HepG2 (cell line): ENCODE results near the gene HRH3. TPM values are rescaled to one million over a fixed set of nuclear protein-coding genes. Genes with fewer than 3 reads are reported as not detected.

Source experiments
- ATAC-seq: fragments of 200-7000 bp; cut with Tn5 transposase; 3 replicates; pipeline ENCODE4 v1.9.1; 2020; ENCODE audit warnings: mild to moderate bottlenecking, moderate library complexity
- BruUV-seq: library from RNA; stranded (reverse); fragments of 400-500 nt; replicated peaks from 2 replicates; lab custom pipeline; 2021; lab: Mats Ljungman, UMichigan
- CTCF ChIA-PET: fragments of 300-600 bp; formaldehyde crosslinking; extraction: SDS; loops from one replicate; lab custom pipeline; 2021; ENCODE audit warnings: low total read pairs, inconsistent platforms, low intra/inter-chr PET ratio; lab: Yijun Ruan, JAX
- POLR2A ChIA-PET: fragments of 350-600 bp; sonication (Branson Sonifier 250); formaldehyde crosslinking; loops from one replicate; lab custom pipeline; 2020; ENCODE audit warnings: antibody characterized with exemption, inconsistent platforms; lab: Yijun Ruan, JAX
- DNase-seq: peaks from one replicate; pipeline ENCODE4 v3.0.0-alpha.2; 2015; ENCODE audit warnings: low spot score
- FAIRE-seq: peaks from 3 replicates; lab custom pipeline; 2011; peaks lifted over from hg19 to GRCh38; lab: Jason Lieb, UNC
- H2AFZ ChIP-seq: one replicate; pipeline ENCODE4 v1.6.1; 2011; ENCODE audit warnings: low read length, inconsistent platforms
- H3K27ac ChIP-seq: fragments of 300-600 bp; 3 replicates; pipeline ENCODE4 v1.8.0; 2011; ENCODE audit warnings: mixed run types, mild to moderate bottlenecking, mixed read lengths, low read length, inconsistent platforms; ENCODE audit not compliant: insufficient read depth; ENCODE audit errors: extremely low read length
- H3K27me3 ChIP-seq, 2 experiments: fragments of 200-600 bp in 1 of 2; 2 replicates in 1 of 2; 3 replicates in 1 of 2; pipeline versions ENCODE4 v1.6.0 to v1.8.0; 2011; ENCODE audit warnings: low read length in 2 of 2, mild to moderate bottlenecking in 2 of 2, moderate library complexity in 2 of 2, inconsistent platforms in 1 of 2; ENCODE audit not compliant: insufficient read depth in 2 of 2, control insufficient read depth in 1 of 2
- H3K36me3 ChIP-seq, 2 experiments: fragments of 200-600 bp in 1 of 2; replicated peaks in 1 of 2; 2 replicates in 1 of 2; 3 replicates in 1 of 2; pipeline versions ENCODE4 v1.5.1 to v1.8.0; 2011; ENCODE audit warnings: low read length in 2 of 2, inconsistent platforms in 1 of 2; ENCODE audit not compliant: insufficient read depth in 2 of 2, control insufficient read depth in 1 of 2
- H3K4me1 ChIP-seq: 2 replicates; pipeline ENCODE4 v1.5.1; 2012; ENCODE audit warnings: low read length, inconsistent platforms; ENCODE audit not compliant: insufficient read depth
- H3K4me2 ChIP-seq: 2 replicates; pipeline ENCODE4 v1.6.0; 2011; ENCODE audit warnings: low read depth, low read length, inconsistent platforms
- H3K4me3 ChIP-seq, 3 experiments: fragments of 200-600 bp in 1 of 3; sonication (generic), shearing (Covaris generic) in 1 of 3; replicated peaks in 1 of 3; 2 replicates each; pipeline ENCODE4 v1.5.1; 2011 to 2016; ENCODE audit warnings: low read length in 3 of 3, inconsistent platforms in 2 of 3, low read depth in 2 of 3, mild to moderate bottlenecking in 2 of 3, control low read depth in 1 of 3, mixed read lengths in 1 of 3; ENCODE audit not compliant: insufficient read depth in 1 of 3
- H3K79me2 ChIP-seq: one replicate; pipeline ENCODE4 v1.6.1; 2011; ENCODE audit warnings: low read length, inconsistent platforms; ENCODE audit not compliant: insufficient read depth
- H3K9ac ChIP-seq: 2 replicates; pipeline ENCODE4 v1.6.0; 2011; ENCODE audit warnings: mild to moderate bottlenecking, low read depth, low read length, inconsistent platforms; ENCODE audit not compliant: insufficient read depth
- H3K9me3 ChIP-seq: 2 replicates; pipeline ENCODE4 v1.5.1; 2012; ENCODE audit warnings: mild to moderate bottlenecking, low read length
- H4K20me1 ChIP-seq: 2 replicates; pipeline ENCODE4 v1.6.0; 2011; ENCODE audit warnings: inconsistent platforms, mild to moderate bottlenecking, low read length, moderate library complexity; ENCODE audit not compliant: insufficient read depth
- AGO1 ChIP-seq: fragments of 200-400 bp; formaldehyde crosslinking; IDR thresholded peaks from 2 replicates; pipeline ENCODE4 v1.6.1; 2017; ENCODE audit warnings: mild to moderate bottlenecking, low read depth, low read length, moderate library complexity; ENCODE audit not compliant: poor library complexity, severe bottlenecking
- BHLHE40 ChIP-seq: IDR thresholded peaks from 2 replicates; pipeline ENCODE4 v1.6.1; 2011; ENCODE audit warnings: low read length, improper control_type of control experiment
- BRD4 ChIP-seq: sonication (generic); formaldehyde crosslinking; IDR thresholded peaks from 2 replicates; pipeline ENCODE4 v1.4.0; 2020; ENCODE audit warnings: missing genetic modification reagents
- CREB1 ChIP-seq, 2 experiments: fragments of 450-650 bp in 1 of 2; IDR thresholded peaks; 2 replicates each; pipeline ENCODE4 v1.6.1; 2016 to 2017; ENCODE audit warnings: control low read depth in 1 of 2, mild to moderate bottlenecking in 1 of 2, missing compliant biosample characterization in 1 of 2, missing genetic modification characterization in 1 of 2
- FOXK2 ChIP-seq: fragments of 450-650 bp; IDR thresholded peaks from 2 replicates; pipeline ENCODE4 v1.6.1; 2016
- HOXA7 ChIP-seq: sonication (generic); formaldehyde crosslinking; IDR thresholded peaks from 2 replicates; pipeline ENCODE4 v1.8.1; 2022; ENCODE audit warnings: mild to moderate bottlenecking, missing genetic modification reagents, moderate library complexity
- JARID2 ChIP-seq: sonication (generic); formaldehyde crosslinking; IDR thresholded peaks from 2 replicates; pipeline ENCODE4 v1.8.1; 2023; ENCODE audit warnings: missing genetic modification reagents, inconsistent platforms; ENCODE audit not compliant: insufficient replicate concordance
- LCORL ChIP-seq, 2 experiments: fragments of 450-650 bp in 1 of 2; sonication (generic) in 1 of 2; formaldehyde crosslinking in 1 of 2; IDR thresholded peaks; 2 replicates each; pipeline versions ENCODE4 v1.5.0 to v1.6.1; 2017 to 2020; ENCODE audit warnings: antibody characterized with exemption in 1 of 2, missing genetic modification reagents in 1 of 2
- MTERF4 ChIP-seq: sonication (generic); formaldehyde crosslinking; IDR thresholded peaks from 2 replicates; pipeline ENCODE4 v1.8.0; 2023; ENCODE audit warnings: mild to moderate bottlenecking, missing genetic modification reagents
- PHF21A ChIP-seq: sonication (generic); formaldehyde crosslinking; IDR thresholded peaks from 2 replicates; pipeline ENCODE4 v1.5.0; 2020; ENCODE audit warnings: mild to moderate bottlenecking, missing genetic modification reagents
- ZBTB7A ChIP-seq: sonication (generic); formaldehyde crosslinking; IDR thresholded peaks from 2 replicates; pipeline ENCODE4 v1.8.0; 2022; ENCODE audit warnings: mild to moderate bottlenecking, missing genetic modification reagents
- ZBTB7B ChIP-seq: sonication (generic); formaldehyde crosslinking; IDR thresholded peaks from 2 replicates; pipeline ENCODE4 v1.4.0; 2020; ENCODE audit warnings: missing genetic modification reagents
- ZNF841 ChIP-seq: sonication (generic); formaldehyde crosslinking; IDR thresholded peaks from 2 replicates; pipeline ENCODE4 v1.8.1; 2023; ENCODE audit warnings: missing genetic modification reagents, borderline replicate concordance
- ZNF891 ChIP-seq: sonication (generic); formaldehyde crosslinking; IDR thresholded peaks from 2 replicates; pipeline ENCODE4 v1.5.0; 2020; ENCODE audit warnings: mild to moderate bottlenecking, missing genetic modification reagents
- WGBS: methylation state at CpG from one replicate; pipeline ENCODE4 v1.1.6; 2017; ENCODE audit warnings: low lambda C conversion rate; 5-methylcytosine and 5-hydroxymethylcytosine counted together
- in situ Hi-C: cut with HindIII; loops from 2 replicates; pipeline ENCODE4 v1.10.0; 2017; ENCODE audit warnings: low pct_unique_long_range_greater_than_20kb; ENCODE audit not compliant: extremely low pct_ligation_motif_present
- intact Hi-C: fragments of 100-400 bp; cut with micrococcal nuclease; formaldehyde crosslinking; loops from one replicate; pipeline ENCODE4 v1.10.0; 2022; ENCODE audit not compliant: unreplicated experiment
- polyA plus RNA-seq, 8 experiments: library from polyadenylated mRNA; depleted of rRNA in 3 of 8; stranded (reverse) in 7 of 8; unstranded in 1 of 8; fragments of >200 nt; fragmentation: Illumina TruSeq in 4 of 8; extraction: Trizol in 4 of 8; gene quantifications; 2 replicates each; pipeline versions ENCODE4 v1.2.1 to v1.2.3, GENCODE V29; 2011 to 2016; ENCODE audit warnings: low read depth in 4 of 8, missing spikeins in 1 of 8, mixed read lengths in 1 of 8; ENCODE audit not compliant: insufficient read depth in 1 of 8
- total RNA-seq, 5 experiments: library from RNA; depleted of rRNA; stranded (reverse); fragments of >200 nt; fragmentation: Illumina TruSeq; extraction: Trizol; gene quantifications; 2 replicates each; pipeline ENCODE4 v1.2.3, GENCODE V29; 2016; ENCODE audit warnings: low read depth in 1 of 5

The HRH3 gene
- total and polyA plus RNA-seq, 2 of the 13 experiments (the other 11 are each of a cell fraction or from before 2014, with no cell fraction given) = 0.18 TPM; not detected in 1

GRCh38 chr20:62215020-62215990 lies 4.8 kb downstream of the HRH3 start:
- Histone ChIP-seq H3K36me3 (no peaks in the 10 kb centered on the region), H3K9ac (no peak overlapping the region), H3K4me3 (no peak overlapping the region), H3K27ac (no peak overlapping the region), H3K4me2 (no peak overlapping the region), H3K4me1 (peaks cover 34% of the 10 kb centered on the region), H3K79me2 (no peaks in the 10 kb centered on the region), H2AFZ (no peak overlapping the region), H4K20me1 (peaks cover 10% of the 10 kb centered on the region; the same call in 1 of the 2 replicates), H3K27me3 (peaks cover 63 to 83% of the 10 kb centered on the region in 2 experiments), H3K9me3 (no peaks in the 10 kb centered on the region)
- ATAC-seq (no peak), DNase-seq (no peak), FAIRE-seq (no peak)
- in situ Hi-C loops (no loop called here), intact Hi-C loops (no loop called here)
- no TSS peak for BruUV-seq
- TF ChIP-seq FOXK2 = no peak
- no peak for TF ChIP-seq MTERF4 (CRISPR knock-in tag)
- no peak for TF ChIP-seq JARID2 (CRISPR knock-in tag)
- TF ChIP-seq BRD4 (CRISPR knock-in tag) = 0 out of 2 replicates have a peak, but pooled peaks have one; percentile 10
- 0 out of 2 replicates have a peak, but pooled peaks have one; percentile 22 for TF ChIP-seq ZNF891 (CRISPR knock-in tag)
- TF ChIP-seq LCORL (IDR thresholded peaks at IDR 0.05) = no peak
- TF ChIP-seq LCORL (CRISPR knock-in tag; IDR thresholded peaks at IDR 0.05) = no peak
- TF ChIP-seq CREB1 (IDR thresholded peaks at IDR 0.05) = no peak
- TF ChIP-seq CREB1 (CRISPR knock-in tag; IDR thresholded peaks at IDR 0.05) = no peak
- TF ChIP-seq ZBTB7B (CRISPR knock-in tag) = no peak
- no peak for TF ChIP-seq PHF21A (CRISPR knock-in tag)
- no peak for TF ChIP-seq AGO1
- TF ChIP-seq ZBTB7A = no peak
- TF ChIP-seq HOXA7 (CRISPR knock-in tag) = no peak
- TF ChIP-seq BHLHE40 = 0 out of 2 replicates have a peak, but pooled peaks have one; percentile 6
- no peak for TF ChIP-seq ZNF841 (CRISPR knock-in tag)
- ChIA-PET POLR2A (no interaction called here), CTCF (no interaction called here)
- 28% methylated on average over 22 of the region's 29 CpGs for WGBS
